Kidney tubule cell (primary cell): ENCODE measurements around the gene RNU5B-1.

Experiments used
- DNase-seq: peaks from one replicate; pipeline ENCODE4 v3.0.0-alpha.2; 2018; ENCODE audit warnings: low spot score

The RNU5B-1 gene

DNA sequence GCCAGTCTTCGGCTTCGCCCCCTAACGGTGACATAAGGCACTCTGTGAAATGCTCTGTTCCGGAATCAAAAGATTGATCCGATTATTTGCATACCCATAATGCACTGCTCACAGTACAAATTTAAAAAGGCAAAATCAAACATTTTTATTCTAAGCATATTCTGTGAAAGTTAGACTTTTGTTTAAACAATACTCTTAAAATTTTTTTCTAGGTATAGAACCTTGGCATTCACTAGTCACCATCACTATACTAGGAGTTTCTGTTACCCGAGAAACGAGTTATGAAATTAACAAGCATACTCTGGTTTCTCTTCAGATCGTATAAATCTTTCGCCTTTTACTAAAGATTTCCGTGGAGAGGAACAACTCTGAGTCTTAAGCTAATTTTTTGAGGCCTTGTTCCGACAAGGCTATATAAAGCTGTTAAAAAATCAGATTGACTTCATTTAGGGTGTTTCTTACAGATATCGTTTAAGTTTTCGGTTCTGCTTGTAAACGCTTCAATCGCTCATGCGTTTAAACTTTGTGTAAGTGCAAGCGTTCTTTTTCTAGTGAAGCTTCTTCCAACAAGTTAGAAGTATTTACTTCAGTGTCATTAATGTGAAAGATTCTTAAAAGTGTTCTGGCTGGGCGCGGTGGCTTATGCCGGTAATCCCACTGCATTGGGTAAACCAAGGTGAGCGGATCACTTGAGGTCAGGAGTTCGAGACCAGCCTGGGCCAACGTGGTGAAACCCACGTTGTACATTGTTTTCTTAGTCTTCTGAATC, at the start of gene RNU5B-1:
TSS of gene RNU5B-1 (plus strand) at position 297 of the 769 bp plus-strand sequence.
- peak; percentile 100 for DNase-seq

DNA sequence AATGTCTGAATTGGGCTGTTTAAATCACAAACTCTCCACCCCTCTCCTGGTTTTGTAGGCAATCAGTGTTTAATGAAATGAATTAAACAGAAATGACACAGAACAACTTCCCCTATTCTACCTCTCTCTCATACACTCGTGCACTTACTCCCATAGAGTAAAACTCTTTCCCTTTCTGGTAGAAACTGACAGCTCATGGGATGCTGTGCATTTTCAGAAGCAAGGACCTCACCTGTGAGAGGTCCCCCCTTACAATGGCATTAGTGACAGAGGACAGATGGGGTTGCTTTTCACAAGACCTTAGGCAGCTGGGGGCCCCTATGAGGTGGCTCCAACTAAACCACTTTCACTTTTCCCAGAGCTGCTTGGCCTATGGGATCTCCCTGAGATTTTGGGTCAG, 49.7 kb upstream of the RNU5B-1 start:
- DNase-seq: no peak

DNA sequence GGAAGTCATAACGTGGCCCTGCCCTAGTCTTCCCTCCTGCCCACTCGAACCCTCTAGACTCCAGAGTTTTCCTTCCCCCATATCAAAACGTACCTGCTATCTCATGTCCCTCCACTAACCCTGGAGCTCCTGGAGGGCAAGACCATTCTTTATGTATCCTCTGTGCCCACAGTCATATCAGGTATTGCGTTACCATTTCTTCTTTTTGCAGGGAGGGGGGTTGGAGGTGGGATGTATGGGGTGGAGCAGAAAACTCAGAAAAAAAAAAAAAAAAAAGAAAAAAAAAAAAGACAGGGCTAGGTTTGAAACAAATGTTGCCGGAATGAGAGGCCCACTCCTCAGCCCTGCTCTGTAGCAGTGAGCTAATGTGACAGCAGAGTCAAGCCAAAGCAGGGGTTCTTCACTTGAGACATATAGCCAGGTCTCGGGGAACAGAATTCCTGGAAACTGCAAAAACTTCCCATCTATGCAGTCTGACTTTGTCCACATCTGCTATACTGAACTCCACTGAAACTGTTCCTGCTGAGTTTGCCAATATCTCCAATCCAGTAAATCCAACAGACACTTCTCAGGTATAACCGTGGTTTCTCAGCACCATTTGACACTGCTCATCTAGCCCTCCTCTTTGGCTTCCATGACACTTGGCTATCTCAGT, 48.9 kb upstream of the RNU5B-1 start:
- DNase-seq: no peak

DNA sequence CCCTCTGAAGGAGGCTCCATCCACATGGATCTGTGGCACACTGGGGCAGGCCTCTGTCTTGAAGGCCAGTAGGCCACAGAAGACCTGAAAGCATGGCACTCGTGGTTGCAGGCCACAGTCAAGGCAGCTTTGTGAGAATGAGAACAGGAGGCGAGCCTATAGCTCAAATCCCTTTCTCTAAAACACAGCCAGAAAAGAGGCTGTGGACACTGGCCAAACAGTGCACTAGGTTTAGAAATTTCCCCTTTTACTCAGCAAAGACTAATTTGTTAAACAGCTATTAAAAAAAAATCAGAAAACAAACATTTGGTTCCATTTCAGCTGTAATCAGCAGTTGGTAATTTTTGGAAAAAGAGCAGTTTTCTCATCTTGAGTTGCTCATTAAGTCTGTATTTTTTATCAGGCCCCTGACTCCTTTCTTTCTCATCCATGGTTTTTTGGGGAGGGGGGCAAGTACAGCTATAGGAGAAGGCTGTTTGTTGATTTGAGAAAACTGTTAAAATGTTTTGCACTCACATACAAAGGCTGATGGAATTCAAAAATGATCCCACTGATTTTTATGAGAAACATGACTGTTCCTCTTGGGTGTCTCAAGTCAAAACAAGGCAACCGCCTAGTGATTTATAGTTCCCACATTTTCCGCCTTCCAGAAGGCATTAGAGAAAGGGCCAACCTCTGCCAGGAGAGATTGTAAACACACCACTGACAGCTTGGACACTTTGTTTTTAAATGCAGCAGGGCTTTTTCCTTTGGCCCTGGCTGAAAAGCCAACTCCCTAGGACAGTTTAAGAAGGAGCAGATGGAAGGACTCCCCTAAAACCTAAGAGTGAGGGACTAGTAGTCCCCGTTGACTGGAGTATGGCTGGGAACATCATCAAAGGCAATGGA, 45.9 kb upstream of the RNU5B-1 start:
- DNase-seq: no peak

DNA sequence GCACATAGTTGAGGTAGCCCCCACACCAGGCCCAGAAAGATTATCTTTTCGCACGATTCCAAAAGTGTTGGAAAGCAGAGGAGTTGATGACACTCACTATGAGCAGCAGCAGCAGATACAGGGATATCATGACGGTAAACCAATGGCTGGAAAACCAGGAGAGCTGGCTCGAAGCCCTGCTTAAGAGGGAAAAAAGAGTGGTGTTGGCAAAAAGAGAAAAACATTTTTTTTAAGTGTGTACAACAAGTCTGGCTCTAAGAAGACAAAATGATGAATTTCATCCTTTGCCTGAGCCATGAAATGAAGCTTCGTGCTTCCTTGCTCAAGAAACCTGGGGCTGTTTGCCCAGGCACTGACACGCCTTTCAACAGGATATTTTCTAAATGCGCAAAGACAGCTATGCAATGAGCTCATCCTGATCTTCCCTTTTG, 45.1 kb upstream of the RNU5B-1 start:
- DNase-seq: no peak

DNA sequence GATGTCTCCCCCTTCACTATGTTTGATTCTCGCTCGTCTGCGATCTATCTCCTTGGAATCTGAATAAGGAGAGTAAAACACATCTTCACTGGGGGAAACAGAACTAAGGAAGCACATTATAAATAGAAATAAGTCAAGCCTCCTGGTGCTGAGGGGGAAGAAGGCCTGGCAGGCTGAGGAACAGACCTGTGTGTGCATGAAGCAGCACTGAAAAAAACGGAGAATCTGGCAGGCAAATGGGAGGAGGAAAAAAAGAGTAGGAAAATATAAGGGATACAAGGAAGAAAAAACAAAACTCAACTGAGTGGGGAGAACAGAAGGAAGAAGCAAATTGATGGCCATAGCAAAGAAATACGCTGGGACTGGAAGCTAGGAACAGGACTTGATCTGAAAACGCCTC, 43.5 kb upstream of the RNU5B-1 start:
- no peak for DNase-seq

DNA sequence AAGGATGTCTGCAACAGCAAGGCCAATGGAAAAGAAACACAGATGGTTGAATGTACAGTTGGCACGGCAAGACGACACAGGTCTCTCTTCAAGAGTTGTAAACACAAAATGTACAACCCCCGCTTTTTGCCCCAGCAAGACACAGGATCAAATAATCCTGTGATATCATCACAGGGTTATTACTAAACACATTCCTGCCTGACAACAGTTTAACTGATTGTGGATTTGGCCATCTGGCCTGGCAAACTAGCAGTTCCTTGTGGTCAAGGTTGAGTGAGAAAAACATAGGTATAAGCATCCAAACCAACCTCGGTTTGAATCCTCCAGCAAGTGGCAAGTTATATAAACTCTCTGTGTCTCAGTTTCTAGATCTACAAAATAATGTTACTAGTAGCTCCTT, 41.2 kb upstream of the RNU5B-1 start:
- DNase-seq: peak; percentile 51

DNA sequence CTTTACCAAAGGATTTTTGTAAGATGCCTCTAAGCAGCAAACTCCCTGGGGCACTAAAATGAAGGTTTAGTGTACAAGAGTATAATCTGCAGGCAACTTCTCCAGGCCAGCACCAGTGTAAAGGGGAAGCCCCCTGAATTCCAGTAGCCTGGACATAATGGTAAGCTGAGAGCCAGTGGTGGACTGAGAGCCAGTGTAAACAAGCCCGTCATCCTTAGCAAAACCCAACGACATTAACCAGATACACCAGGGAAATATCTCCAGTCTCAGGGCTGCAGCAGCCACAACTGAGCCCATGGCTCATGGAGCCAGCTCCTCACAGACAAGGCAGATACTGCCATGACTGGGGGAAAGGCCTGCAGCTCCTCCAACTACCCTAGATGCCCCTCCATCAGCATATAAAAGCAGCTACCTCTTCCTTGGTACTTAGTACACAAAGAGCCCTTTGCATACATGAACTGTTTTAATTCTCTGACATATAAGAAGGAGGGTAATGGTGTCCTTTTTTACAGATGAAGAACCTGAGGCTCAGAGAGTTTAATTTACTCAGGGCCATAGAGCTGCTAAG, 39.5 kb upstream of the RNU5B-1 start:
- DNase-seq: no peak

DNA sequence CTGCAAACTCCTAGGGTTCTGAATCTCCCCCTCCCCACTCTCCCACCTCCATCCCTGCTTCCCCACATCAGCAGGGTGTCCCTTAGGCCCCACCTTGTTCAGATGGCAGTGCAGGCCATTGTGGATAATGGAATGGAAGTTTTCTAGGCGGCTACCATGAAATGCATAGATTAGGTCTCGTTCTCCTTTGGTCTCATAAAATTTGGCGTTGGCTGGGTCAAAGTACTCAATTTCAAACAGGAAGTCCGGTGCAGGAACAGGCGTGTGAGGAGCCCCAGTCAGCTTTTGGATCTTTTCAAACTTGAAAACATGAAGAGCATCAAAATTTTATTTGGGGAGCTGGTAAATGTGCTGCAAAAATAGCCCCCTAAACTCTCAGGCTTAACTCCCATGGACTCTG, 38.0 kb upstream of the RNU5B-1 start:
- DNase-seq: no peak

DNA sequence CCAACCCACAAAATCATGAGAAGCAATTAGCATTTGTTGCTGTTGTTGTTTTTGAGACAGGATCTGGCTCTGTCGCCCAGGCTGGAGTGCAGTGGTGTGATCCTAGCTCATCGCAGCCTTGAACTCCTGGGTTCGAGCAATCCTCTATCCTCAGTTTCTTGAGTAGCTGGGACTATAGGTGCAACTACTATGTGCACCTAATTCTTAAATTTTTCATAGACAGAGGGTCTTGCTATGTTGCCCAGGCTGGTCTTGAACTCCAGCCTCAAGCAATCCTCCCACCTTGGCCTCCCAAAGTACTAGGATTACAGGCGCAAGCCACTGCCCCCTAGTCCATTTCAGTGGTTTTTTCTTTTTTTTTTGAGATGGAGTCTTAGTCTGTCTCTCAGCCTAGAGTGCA, 36.1 kb upstream of the RNU5B-1 start:
- DNase-seq: no peak

DNA sequence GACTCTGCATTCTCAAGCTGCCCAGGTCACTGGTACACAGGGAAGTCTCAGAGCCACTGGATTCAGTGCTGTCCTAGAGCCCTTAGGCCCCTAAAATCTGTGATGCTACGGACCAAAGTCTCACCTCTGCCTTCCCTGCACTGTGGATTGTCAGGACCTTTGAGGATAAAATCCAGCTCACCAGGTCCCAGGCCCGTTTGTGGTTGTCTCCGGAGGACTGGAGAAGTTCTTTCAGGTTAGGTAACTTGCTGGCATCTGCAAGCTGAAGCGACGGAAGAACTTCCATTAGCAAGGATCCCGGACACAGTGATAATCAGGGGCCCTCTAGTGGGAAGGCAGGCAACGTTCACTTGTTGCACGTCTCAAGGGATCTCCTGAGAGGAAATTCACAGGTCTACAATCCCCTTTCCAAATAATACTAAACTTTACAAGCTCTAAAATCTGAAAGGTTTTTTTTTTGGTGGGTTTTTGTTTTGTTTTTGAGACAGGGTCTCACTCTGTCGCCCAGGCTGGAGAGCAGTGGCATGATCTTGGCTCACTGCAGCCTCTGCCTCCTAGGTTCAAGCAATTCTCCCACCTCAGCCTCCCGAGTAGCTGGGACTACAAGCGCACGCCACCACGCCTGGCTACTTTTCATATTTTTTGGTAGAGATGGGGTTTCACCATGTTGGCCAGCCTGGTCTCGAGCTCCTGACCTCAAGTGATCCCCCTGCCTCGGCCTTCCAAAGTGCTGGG, 33.5 kb upstream of the RNU5B-1 start:
- DNase-seq: peak; percentile 78

DNA sequence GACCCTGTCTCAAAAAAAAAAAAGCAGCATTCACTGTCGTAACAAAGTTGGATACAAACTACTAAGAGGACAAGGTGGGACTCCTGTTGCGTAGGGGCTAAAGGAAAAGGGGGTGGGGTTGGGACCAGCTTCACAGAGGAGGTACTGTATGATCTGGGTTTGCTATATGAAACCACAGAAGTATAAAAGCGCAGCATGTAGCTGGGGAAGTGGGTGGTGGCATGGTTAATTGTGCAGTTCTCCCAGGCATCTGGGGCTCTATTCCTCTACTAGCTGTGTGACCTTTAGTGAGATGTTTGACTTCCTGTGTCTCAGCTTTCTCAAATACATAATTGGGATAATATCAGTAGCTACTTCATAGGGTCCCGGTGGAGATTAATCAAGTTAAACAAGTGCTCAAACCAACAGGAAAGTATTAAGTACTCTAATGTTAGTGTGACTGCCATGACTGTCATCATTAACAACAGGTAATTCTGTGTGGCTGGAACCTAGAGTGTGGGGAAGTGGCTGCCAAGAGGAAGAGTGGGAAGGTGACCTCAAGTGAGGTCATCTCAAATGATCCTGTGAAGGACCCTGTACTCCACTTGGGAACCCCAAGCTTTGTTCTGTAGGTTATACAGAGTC, 29.3 kb upstream of the RNU5B-1 start:
- DNase-seq: no peak

DNA sequence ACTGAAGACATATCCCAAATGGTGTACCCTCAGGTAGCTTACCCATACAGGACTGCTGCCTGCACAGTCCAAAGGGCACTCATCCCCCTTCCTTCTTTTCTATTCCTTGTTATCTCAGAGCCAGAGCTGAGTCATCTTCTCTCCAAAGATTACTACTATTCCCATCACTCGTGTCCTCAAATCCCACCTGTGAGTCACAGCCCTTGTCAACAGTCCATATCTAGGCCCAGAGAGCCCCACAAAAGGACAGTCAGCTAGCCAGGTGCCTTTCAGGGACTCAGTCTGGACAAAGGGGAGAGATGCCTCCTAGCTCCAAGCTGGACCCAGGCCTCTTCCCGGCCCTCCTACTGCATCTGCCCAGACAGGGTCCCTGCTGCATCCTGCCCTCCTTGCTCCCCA, 28.8 kb upstream of the RNU5B-1 start:
- peak; percentile 45 for DNase-seq

DNA sequence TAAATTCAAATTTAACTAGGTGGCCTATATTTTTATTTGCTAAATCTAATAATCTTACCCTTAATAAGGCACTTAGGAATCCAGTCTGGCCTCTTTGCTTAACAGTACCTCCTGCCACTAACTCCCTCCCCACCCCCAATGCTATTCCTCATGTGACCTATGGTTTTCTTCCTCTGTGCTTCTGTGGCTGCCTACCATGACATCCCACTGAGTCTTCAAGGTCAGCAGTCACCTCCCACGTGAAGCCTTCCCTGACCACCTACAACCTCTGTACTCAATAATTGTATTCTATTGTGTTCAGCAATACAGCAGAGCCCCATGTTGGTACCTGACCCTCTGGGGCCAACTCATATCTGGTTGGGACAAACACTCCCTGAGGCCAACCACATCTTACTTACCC, 27.5 kb upstream of the RNU5B-1 start:
- DNase-seq: no peak

DNA sequence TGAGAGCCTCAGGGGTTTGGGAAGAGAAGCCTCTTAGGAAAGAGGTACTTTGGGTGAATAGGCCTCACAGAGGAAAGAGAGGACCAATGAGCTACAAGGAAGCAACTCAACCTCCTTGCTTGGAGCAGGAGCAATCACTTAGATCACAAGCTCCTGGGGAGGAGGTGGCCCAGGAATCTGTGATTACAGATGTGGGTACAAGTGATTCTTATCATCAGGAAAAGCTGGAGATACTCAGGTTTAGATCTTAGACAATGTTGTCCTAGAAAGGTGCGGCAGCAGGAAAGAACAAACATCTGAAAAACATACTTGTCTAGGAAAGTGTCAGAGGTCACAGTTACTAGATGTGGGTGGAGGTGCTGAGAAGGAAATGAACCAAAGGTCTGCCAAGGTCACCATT, 26.0 kb upstream of the RNU5B-1 start:
- DNase-seq: no peak

DNA sequence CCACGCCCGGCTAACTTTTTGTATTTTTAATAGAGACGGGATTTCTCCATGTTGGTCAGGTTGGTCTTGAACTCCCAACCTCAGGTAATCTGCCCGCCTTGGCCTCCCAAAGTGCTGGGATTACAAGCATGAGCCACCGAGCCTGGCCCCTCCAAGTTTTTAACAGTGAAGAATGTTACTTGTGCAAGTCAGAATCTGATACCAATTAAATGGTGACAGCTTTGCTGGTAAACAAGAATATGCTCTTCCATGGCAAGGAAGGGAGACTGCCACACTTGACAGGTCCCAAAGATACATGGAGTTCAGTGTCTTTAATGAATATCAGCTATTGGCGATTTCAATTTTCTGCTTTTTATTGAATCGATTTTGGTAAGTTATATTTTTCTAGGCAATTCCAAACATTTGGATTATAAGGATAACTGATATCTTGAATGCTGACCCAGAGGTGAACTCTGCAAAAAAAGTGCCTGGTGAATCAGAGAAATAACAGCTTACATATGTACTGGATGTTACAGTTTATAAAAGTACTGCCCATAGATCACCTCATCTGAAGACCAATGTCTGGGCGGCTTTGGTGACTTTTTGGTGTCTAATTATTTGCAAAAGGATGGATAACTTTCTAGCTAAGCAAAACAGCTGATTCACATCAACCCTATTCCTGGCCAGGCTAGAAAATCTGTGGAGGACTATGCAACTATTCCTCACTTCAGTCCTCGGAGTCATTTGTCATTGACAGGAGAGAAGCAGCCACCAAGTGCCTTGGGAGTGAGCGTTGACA, 19.0 kb upstream of the RNU5B-1 start:
- no peak for DNase-seq

DNA sequence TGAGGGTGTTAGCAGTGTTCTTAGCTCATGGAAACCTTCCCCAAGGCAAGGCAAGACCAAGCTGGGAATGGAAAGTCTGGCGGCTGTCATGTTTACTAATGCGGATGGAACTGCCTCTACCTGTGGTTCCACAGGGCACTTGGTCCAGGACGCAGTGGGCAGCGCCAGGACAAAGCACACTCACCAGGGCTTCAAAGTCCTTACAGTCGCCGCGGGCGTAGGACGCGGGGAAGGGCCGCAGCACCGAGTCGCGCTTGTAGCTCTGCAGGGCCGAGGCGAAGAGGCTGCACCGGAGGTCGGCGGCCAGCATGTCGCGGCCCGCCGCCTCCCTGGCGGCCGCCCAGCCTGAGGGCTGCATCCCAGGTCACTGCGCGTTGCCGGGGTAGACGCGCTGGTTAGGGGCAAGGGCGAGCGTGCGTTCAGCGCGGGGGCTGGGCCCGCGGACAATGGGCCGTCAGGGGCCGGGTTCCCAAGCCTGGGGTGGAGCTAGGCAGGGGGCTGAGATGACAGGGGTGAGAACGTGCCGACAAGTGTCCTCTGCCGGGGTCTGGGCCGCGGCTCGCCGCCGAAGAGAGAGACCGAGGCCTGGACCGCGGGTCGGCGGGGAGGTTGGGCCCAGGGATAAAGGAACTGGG, 18.3 kb upstream of the RNU5B-1 start:
- peak; percentile 41 for DNase-seq

DNA sequence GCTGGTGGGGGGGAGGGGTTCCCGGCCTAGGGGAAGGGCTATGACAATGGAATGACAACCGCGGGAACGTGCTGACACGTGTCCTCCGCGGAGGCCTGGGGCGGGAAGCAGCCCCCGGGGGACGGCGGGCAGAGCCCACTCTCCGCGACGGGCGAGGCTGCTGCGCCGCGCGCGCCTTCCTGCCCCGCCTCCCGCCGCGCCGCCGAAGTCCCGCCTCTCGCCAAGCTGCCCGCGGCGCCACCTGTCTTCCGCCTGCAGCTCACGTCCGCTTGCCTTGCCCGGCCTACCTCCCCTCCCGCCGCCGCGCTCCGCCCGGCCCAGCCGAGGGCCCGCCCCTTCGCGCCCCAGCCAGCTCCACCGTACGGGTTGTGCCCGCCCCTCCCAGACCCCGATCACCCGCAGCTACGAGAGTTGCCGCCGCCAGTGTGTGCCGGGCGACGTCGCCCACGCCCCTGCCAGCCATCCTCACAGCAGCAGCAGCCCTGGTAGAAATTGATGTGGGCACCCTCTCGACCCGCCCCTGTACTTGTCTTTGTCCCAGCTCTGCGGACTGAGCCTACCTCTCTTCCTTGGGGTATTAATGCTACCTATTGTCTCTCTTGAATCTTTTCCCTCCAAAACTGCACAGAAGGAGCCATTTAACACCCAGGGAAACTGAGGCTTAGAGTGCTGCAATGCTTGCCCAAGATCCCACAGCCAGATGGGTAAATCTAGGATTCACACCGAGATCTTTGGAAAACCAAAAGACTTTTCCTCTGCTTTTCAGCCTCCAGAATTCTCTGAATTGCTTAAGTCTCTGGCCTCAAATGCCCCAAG, 17.6 kb upstream of the RNU5B-1 start, which contains the start of gene PARP16:
TSS of gene PARP16 (minus strand) at position 180 of the 816 bp plus-strand sequence. CDS start 457 bp downstream, outside the sequence.
- DNase-seq: peak; percentile 93

DNA sequence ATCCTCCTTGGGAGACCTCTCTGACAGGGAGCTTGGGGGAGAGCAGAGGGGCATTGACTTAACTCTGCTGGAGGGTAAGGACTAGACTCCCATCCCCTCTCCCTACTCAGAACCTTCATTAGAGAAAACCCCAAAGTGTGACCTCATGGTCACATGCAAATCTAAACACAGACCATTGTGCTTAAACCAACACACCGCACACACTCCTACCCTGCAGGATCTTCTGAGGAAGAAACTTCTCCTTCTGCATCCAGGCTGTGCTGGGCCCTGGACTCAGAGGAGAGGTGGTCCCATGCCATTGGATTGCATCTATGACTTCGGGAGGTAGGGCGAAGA, 17.0 kb upstream of the RNU5B-1 start:
- DNase-seq: no peak
